SK-N-MC (cell line): ENCODE data around the gene ZNF638.

Source experiments
- EZH2 ChIP-seq: fragments of 200-600 bp; sonication (generic); IDR thresholded peaks from one replicate; pipeline ENCODE4 v1.6.1; 2017; ENCODE audit warnings: antibody characterized with exemption
- POLR2AphosphoS5 ChIP-seq: IDR thresholded peaks from 2 replicates; pipeline ENCODE4 v1.6.1; 2012; ENCODE audit warnings: mild to moderate bottlenecking, low read depth, low read length, borderline replicate concordance

DNA sequence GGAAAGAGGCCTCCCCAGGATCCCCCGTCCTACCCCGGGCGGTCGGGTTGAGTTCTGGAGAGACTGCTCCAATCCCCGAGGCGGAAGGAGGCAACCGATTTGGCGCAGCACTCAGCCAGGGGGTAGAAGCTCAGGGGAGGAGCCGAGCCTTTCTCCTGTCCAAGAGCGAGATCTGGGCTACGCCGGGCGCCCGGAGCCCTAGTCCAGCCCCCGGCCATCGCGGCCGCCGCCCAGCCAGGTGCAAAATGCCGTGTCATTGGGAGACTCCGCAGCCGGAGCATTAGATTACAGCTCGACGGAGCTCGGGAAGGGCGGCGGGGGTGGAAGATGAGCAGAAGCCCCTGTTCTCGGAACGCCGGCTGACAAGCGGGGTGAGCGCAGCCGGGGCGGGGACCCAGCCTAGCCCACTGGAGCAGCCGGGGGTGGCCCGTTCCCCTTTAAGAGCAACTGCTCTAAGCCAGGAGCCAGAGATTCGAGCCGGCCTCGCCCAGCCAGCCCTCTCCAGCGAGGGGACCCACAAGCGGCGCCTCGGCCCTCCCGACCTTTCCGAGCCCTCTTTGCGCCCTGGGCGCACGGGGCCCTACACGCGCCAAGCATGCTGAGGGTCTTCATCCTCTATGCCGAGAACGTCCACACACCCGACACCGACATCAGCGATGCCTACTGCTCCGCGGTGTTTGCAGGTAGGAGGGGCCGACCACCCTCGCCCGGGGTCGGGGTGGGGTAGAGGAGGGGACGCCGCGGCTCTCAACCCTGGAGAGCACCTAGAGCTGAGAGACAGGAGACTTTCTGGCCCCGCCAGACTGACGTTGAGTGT lies 122.0 kb downstream of the ZNF638 start, which contains the start of gene DYSF:
- TF ChIP-seq POLR2AphosphoS5, result no peak
- no peak for TF ChIP-seq EZH2
